Renal cortex interstitium (tissue), 15 donors: Measurements from ENCODE around the gene PPARGC1A. TPM values are rescaled to one million over a fixed set of nuclear protein-coding genes. Genes with fewer than 3 reads are reported as not detected.

Source experiments
- DNase-seq, 11 donors: peaks; one replicate each; pipeline ENCODE4 v3.0.0-alpha.2; 2013; ENCODE audit warnings: low read depth in 9 of 11, low spot score in 4 of 11; ENCODE audit errors: extremely low read depth in 1 of 11
- long read RNA-seq, 16 experiments: transcript quantifications; one replicate each; lab custom pipeline, GENCODE V29; 2026
- polyA plus RNA-seq, 3 donors: library from polyadenylated mRNA; unstranded; fragments of 120-200 nt; gene quantifications; one replicate each; pipeline ENCODE4 v1.2.1, GENCODE V29; 2013; ENCODE audit not compliant: insufficient read length in 3 of 3

PPARGC1A gene, protein sequence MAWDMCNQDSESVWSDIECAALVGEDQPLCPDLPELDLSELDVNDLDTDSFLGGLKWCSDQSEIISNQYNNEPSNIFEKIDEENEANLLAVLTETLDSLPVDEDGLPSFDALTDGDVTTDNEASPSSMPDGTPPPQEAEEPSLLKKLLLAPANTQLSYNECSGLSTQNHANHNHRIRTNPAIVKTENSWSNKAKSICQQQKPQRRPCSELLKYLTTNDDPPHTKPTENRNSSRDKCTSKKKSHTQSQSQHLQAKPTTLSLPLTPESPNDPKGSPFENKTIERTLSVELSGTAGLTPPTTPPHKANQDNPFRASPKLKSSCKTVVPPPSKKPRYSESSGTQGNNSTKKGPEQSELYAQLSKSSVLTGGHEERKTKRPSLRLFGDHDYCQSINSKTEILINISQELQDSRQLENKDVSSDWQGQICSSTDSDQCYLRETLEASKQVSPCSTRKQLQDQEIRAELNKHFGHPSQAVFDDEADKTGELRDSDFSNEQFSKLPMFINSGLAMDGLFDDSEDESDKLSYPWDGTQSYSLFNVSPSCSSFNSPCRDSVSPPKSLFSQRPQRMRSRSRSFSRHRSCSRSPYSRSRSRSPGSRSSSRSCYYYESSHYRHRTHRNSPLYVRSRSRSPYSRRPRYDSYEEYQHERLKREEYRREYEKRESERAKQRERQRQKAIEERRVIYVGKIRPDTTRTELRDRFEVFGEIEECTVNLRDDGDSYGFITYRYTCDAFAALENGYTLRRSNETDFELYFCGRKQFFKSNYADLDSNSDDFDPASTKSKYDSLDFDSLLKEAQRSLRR
- 10 to 100 TPM; 23.3 to 37.3 (median 30.0) TPM for polyA plus RNA-seq
- long read RNA-seq, donor 1: 0 reads
- long read RNA-seq, donor 2, partial matches to known transcripts: 0 of 1 reads
- long read RNA-seq, donor 2, other reads (novel, unspliced or antisense): 0 of 1 reads
- long read RNA-seq, donor 3, full-length matches to known transcripts: 3 of 3 reads
- long read RNA-seq, donor 3, partial matches to known transcripts: 0 of 3 reads
- long read RNA-seq, donor 3, other reads (novel, unspliced or antisense): 0 of 3 reads
- long read RNA-seq, donor 4, full-length matches to known transcripts: 2 of 2 reads
- long read RNA-seq, donor 4, partial matches to known transcripts: 0 of 2 reads
- long read RNA-seq, donor 4, other reads (novel, unspliced or antisense): 0 of 2 reads
- long read RNA-seq, donor 5: 0 reads
- long read RNA-seq, donor 6, partial matches to known transcripts: 0 of 2 reads
- long read RNA-seq, donor 6, other reads (novel, unspliced or antisense): 0 of 2 reads
- long read RNA-seq, donor 7, full-length matches to known transcripts: 3 of 3 reads
- long read RNA-seq, donor 7, partial matches to known transcripts: 0 of 3 reads
- long read RNA-seq, donor 7, other reads (novel, unspliced or antisense): 0 of 3 reads
- long read RNA-seq, donor 8: 0 reads
- long read RNA-seq, donor 9, full-length matches to known transcripts: 1 of 1 reads
- long read RNA-seq, donor 9, partial matches to known transcripts: 0 of 1 reads
- long read RNA-seq, donor 9, other reads (novel, unspliced or antisense): 0 of 1 reads
- long read RNA-seq, donor 10, partial matches to known transcripts: 5 of 5 reads
- long read RNA-seq, donor 10, other reads (novel, unspliced or antisense): 0 of 5 reads
- long read RNA-seq, donor 11, partial matches to known transcripts: 0 of 1 reads
- long read RNA-seq, donor 11, other reads (novel, unspliced or antisense): 0 of 1 reads
- long read RNA-seq, donor 12: 0 reads
- long read RNA-seq, donor 13: 0 reads
- long read RNA-seq, donor 14, full-length matches to known transcripts: 4 of 4 reads
- long read RNA-seq, donor 14, partial matches to known transcripts: 0 of 4 reads
- long read RNA-seq, donor 14, other reads (novel, unspliced or antisense): 0 of 4 reads
- long read RNA-seq, donor 15, partial matches to known transcripts: 0 of 1 reads
- long read RNA-seq, donor 15, other reads (novel, unspliced or antisense): 0 of 1 reads
- long read RNA-seq, donor 16, full-length matches to known transcripts: 3 of 12 reads
- long read RNA-seq, donor 16, partial matches to known transcripts: 9 of 12 reads
- long read RNA-seq, donor 16, other reads (novel, unspliced or antisense): 0 of 12 reads

DNA sequence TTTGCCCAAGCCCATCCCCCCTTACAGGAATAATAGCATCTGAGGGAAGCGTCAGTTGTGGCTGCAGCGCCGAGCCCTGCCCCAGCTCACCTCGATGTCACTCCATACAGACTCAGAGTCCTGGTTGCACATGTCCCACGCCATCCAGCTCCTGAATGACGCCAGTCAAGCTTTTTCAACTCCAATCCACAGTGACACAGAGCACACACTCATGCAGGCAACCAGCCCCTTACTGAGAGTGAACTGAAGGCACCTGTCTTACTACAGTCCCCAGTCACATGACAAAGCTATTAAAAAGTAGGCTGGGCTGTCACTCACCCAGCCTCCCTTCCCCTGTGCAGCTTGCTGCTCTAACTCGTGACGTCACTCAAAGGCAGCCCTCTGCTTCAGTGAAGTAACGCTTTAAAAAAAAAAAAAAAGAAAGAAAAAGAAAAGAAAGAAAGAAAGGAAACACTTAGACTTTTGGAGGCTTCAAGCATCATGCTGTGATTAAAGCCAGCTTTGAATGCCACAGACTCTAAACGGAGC lies at the start of gene PPARGC1A:
PPARGC1A (minus strand) TSS at position 234 of the 528 bp plus-strand sequence; CDS start at position 144, 90 bp downstream.
- DNase-seq: peak; percentile 40 to 85 (median 63)

DNA sequence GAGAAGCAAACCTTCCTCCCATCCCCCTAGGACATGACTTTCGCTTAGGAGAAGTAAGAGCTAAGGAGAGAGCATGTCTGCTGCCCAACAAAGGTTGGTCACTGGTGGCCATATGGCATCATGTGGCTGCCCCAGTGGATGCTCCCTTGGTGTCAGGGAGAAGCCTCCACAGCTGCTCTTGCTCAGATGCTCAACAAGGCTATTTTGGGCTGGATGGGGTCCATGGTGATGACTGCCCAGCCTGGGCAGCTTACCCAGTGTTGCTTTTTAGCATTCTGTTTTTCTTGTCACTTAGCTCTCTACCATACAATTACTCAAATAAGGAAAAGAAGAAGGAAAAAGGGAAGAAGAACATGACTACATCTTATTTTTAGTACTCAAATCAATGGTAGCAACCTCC lies 48.9 kb upstream of the PPARGC1A start:
- no peak for DNase-seq

DNA sequence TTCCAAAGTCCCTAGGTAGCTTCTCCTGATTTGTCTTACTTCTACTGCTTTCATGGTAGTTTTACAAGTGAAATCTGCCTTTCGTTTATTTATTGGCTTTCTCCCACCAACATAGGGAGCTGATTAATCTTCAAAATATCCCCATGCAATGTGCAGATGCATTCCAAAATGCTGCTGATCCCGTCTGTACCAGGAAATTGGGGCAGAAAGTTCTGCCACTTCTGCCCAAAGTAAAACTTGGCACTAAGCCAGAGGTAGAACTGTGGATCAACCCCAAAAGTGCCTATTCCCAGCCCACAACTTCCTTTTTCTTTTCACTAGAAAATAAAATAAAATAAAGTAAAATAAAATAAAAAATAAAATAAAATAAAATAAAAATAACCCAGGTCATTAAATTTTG lies 47.3 kb upstream of the PPARGC1A start:
- no peak for DNase-seq

DNA sequence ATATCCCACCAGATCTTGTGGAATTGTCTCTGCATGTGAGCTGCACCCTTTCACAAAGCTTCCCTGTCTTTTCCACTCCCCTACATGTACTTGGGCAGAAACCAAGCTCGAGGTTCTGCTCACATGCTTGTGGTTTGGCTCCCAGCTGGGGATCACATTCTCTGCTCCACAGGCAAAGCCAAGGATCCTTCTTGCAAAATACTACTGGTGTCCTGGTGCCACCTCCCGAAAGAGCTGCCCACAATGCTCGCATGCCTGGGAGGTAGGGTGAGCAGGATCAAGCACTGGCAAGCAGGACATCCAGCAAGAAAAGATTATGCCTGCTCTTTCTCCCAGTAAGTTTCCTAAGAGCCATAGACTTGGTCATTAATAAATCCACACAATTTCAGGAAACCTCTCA lies 45.1 kb upstream of the PPARGC1A start:
- no peak for DNase-seq

DNA sequence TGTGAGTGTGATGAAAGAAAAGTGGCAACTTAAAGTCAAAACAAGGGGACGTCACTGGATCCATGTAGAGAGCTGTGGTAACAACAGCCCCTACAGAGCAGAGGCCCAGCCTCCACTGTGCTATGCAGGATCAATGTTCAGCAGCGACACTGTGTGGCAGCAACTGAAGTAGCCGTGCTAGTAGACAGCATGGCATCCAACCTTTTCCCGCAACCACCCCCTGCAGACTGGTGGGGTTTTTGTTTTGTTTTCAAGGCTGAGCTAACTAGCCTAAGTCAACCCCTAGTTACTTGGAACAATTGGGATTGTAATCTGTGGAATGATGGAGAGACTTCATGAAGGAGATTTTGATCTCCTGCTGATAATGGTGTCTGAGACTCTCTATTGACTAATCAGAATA lies 44.4 kb upstream of the PPARGC1A start:
- no peak for DNase-seq

DNA sequence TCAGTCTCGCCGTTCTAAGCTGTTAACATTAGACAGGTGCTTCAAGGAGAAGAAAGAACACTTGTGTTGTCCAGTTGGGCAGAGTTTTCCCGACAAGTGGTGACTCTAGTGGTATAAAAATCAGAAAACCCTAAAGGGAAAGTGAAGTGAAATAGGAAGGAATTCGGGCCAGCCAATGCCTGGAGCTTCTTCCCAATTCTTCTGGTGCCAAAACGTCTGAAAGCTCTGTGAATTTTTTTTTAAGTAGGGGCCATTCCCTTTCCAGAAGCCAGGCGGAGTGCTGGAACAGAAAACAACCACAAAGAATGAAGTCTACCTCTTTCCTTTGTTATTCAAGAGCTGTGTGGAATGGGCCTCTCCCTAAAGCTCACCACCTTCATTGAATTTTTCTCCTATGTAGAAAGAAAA lies 43.1 kb upstream of the PPARGC1A start:
- no peak for DNase-seq

DNA sequence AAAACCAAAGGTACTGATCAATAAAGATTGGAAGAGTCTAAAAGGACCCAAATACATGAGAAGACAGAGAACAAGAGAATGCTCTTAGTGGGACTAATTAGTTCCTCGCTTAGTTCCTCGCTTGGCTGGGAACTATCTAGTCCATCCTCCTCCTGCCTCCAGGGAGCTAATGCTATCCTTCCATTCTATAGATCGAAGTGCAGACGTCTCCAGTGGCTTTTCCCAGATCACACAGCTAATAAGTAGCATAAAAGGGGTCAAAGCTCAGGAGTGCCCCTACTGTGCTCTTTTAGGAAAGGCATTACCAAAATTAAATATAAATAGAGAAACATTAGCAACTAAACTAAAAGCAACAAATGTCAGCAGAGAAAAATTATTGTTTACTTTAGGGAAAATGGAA lies 42.3 kb upstream of the PPARGC1A start:
- DNase-seq: no peak

DNA sequence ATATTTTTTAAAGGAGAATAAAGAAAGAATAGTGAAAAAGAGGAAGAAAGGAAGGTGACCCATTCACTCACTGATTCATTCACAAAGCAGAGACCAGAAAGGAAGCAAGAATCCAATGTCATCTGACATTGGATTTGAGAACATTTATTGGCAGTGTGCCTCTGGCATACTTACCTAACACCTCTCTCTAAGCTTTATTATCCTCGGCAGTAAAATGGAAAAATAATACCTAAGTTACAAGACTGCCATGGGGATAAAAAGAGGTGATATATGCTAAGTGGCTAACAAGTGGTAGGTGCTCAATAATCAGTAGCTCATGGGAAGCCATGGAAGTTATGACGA lies 41.6 kb upstream of the PPARGC1A start:
- DNase-seq: no peak

DNA sequence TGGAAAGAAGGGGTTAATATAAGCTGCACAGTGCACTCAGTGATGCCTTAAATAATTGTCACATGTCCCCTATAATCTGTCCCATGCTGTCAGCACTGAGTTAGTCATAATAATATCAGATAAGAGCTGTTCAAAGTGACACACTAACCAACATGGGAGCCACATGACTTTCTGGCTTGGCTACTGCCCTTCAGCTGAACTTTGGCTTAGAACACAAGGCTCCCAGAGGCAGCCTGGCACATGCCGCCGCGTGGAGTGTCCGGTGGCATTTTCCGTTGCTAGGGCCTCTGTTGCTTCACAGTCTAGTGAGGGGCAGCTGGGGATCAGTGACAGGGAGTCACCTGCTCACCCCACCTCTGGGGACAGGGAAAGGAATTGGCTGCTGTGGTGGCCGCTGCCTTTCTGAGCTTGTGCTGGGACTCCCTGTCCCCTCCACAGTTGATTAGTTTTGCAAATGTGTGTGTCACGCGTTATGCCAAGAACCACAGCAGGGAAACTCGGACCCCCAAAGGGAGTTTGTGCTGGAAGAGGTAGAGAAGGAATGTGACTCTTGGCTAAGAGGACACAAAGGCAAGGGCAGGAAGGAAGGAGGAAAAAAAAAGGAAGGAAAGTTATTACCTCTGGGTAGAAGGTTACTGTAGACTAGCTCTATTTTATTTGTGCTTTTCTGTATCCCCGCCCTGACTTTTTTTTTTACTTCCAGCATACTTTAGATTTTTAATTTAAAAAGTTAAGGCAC lies 41.1 kb upstream of the PPARGC1A start:
- DNase-seq: peak; percentile 23 to 67 (median 34)

DNA sequence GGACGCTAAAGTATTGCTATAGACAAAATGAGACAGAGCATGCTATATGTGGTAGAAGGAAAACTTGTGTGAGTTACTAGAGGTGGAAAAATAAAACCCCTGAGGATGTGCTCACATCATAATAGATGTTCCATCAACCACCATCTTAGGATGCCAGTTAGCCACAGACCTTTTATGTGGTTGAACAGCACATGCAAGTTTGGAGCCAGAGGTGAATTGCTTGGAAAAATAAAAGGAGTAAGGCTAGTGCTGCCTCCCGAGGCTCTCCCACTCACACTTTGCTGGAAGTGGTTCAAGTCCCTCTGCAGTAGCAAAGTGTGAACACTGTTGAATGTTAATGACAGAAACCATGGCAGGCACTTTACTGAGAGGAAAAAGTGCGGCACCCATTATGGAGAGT lies 39.4 kb upstream of the PPARGC1A start:
- DNase-seq: no peak

DNA sequence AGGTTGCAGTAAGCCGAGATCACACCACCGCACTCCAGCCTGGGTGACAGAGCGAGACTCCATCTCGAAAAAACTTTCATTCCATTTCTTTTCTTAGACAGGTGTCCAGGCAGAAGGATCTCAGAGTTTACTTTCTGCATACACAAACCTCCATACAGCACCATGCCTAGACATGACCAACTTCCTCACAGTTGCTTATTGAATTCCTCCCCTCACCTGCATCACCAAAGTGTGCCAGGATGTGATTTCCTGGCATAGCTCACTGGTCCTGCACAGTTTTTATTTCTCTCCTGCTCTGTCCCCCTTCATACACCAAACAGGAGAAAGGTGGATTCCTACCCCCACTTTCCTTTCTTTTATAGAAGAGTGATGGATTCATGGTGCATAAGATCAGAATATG lies 34.7 kb upstream of the PPARGC1A start:
- no peak for DNase-seq

DNA sequence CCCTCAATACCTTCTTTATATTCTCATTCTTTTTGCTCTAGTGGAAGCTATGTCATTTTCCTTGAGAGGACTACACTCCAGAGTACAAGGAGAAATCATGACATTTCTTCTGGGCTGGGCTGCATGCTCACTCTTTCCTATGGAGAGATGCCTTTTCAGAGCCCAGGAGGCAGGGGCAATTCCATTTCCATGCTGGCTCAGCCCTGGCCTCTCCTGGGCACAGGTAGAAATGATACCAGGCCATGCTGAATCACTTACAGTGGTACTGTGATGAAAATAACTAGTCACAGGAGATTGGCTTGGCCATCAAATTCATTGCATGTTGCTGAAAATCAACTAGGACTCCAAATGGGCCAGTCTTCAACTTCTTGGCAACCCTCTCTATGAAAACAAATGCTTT lies 34.0 kb upstream of the PPARGC1A start:
- no peak for DNase-seq

DNA sequence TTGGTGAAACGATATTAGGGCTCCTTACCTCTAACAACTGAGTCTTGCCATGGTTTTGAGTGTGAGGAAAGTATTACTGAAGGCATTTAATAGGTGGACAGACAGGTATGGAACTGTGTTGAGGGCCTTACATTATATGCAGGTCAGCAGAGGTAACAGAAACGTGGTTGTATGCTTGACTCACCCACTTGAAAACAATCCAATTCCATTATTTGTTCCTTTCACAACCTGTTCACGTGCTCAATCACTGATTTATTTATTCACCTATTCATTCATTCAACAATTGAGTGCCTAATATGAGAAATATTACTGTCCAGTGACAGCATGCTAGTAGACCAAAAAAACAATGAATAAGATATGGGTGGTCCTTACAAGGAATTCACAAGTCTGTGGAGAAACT lies 33.3 kb upstream of the PPARGC1A start:
- DNase-seq: no peak

DNA sequence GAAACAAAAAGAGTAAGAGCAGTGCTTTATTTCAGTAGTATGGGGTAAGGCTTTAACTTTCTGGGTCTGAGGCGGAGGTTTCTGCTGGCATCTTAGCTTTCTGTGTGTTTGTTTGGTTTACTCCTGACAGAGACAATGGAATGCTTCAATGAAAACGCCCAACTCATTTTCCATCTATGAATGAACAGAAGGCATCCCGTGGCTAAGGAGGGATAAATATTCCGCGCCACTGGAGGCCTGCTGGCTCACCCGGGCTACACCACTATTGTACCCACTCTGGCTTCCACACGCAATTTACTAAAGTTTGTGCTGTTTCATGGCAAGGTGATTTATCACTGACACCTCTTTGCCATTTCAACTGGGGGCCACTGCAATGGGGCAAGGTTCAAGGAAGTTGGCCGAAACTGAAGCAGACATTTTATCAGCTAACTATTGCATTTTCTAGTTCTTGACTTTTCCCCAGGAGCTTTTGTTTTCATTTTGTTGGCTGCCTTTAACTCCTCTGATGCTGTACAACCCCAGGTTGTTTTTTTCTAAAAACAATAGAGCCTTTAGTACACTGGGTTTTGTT lies 32.8 kb upstream of the PPARGC1A start:
- DNase-seq: no peak

DNA sequence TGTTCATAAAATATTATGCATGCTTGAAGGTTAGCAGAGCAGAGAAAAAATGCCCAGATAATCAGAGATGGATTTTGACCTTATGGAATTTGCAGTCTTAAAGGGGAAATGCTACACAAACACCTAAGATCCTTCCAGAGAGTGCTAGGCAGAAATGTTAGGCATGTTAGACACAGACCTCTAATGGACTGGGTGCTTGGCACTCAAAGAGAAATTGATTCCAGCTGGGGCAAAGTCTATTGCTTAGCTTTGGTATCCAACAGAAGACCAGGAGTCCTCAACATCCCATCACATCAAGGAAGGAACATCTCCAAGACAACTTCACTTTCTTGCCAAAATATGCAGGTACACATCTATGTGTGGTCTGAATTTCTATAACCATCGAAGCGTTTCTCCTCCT lies 32.2 kb upstream of the PPARGC1A start:
- DNase-seq: no peak

DNA sequence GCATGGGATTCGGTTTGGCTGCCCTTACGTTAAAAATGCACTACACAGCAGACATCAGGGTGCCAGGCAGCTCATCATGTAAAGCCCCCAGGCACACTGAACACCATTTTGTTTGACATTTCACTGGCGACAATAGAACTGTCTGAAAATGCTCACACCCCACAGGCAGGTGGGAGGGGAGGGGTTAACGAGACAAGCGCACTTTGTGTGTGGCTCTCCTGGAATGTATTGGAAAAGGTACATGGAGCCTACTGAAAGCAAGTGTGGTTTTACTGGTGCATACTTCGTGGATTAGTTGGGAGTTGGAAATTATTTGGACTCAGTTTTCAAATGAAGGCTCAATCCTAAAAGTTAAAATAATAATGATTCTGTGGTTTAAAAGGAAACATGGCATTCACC lies 31.6 kb upstream of the PPARGC1A start:
- DNase-seq: no peak
